K562 (cell line): ENCODE data around the gene HECW1. TPM values are rescaled to one million over a fixed set of nuclear protein-coding genes. Genes with fewer than 3 reads are reported as not detected.

Experiments used
- CCNT2 ChIP-seq: IDR thresholded peaks from 2 replicates; pipeline ENCODE4 v1.6.1; 2011; ENCODE audit warnings: borderline replicate concordance, low read depth, mild to moderate bottlenecking, moderate library complexity, mixed read lengths, low read length; ENCODE audit not compliant: insufficient read length; ENCODE audit errors: extremely low read depth
- EP400 ChIP-seq: fragments of 450-650 bp; IDR thresholded peaks from 2 replicates; pipeline ENCODE4 v1.6.1; 2017; ENCODE audit warnings: antibody characterized with exemption, mild to moderate bottlenecking, moderate library complexity
- ETV5 ChIP-seq: sonication (generic); formaldehyde crosslinking; IDR thresholded peaks from 2 replicates; pipeline ENCODE4 v1.4.0; 2020; ENCODE audit warnings: low read depth, mild to moderate bottlenecking, missing genetic modification reagents
- MAZ ChIP-seq, 2 experiments: fragments of 450-650 bp in 1 of 2; sonication (generic) in 1 of 2; formaldehyde crosslinking; IDR thresholded peaks in 1 of 2; conservative IDR thresholded peaks in 1 of 2; 2 replicates each; pipeline versions ENCODE4 v1.4.0 to v1.5.0; 2020; ENCODE audit warnings: mild to moderate bottlenecking in 1 of 2, missing genetic modification reagents in 1 of 2
- NR1H2 ChIP-seq: sonication (generic); formaldehyde crosslinking; IDR thresholded peaks from 2 replicates; pipeline ENCODE4 v1.4.0; 2020; ENCODE audit warnings: mild to moderate bottlenecking, missing genetic modification reagents
- PHF8 ChIP-seq: fragments of 200-600 bp; sonication (generic); IDR thresholded peaks from 2 replicates; pipeline ENCODE4 v1.6.1; 2012; ENCODE audit warnings: mixed run types, mild to moderate bottlenecking, inconsistent platforms, low read length, moderate library complexity, borderline replicate concordance
- POLR2A ChIP-seq: fragments of 450-650 bp; conservative IDR thresholded peaks from 2 replicates; pipeline ENCODE4 v1.6.1; 2016
- RAD21 ChIP-seq, 2 experiments: fragments of 250-450 bp in 1 of 2; fragments of 450-650 bp in 1 of 2; sonication (Bioruptor Pico) in 1 of 2; formaldehyde crosslinking in 1 of 2; IDR thresholded peaks in 1 of 2; conservative IDR thresholded peaks in 1 of 2; 2 replicates each; pipeline versions ENCODE4 v1.4.0 to v1.8.0; 2020 to 2022; ENCODE audit warnings: mild to moderate bottlenecking in 2 of 2, moderate library complexity in 1 of 2
- RNF2 ChIP-seq: sonication (generic); IDR thresholded peaks from 2 replicates; pipeline ENCODE4 v1.6.1; 2016
- SMARCC2 ChIP-seq: fragments of 450-650 bp; IDR thresholded peaks from 2 replicates; pipeline ENCODE4 v1.6.1; 2017; ENCODE audit warnings: antibody characterized with exemption, moderate library complexity, mild to moderate bottlenecking, low read depth
- SRSF9 ChIP-seq: fragments of 200-400 bp; formaldehyde crosslinking; IDR thresholded peaks from 2 replicates; pipeline ENCODE4 v1.6.1; 2017; ENCODE audit warnings: low read depth, low read length, borderline replicate concordance
- ZEB2 ChIP-seq: fragments of 450-650 bp; IDR thresholded peaks from 2 replicates; pipeline ENCODE4 v1.6.1; 2016
- polyA plus RNA-seq, 8 experiments: library from polyadenylated mRNA; depleted of rRNA in 4 of 8; stranded (reverse) in 5 of 8; unstranded in 3 of 8; fragments of >200 nt; fragmentation: Nextera tagmentation in 2 of 8; fragmentation: Illumina TruSeq in 1 of 8; extraction: Ambion mirVana in 2 of 8; extraction: Trizol in 1 of 8; gene quantifications; 2 replicates each; pipeline versions ENCODE4 v1.2.1 to v1.2.3, GENCODE V29; 2011 to 2014; ENCODE audit warnings: inconsistent platforms in 1 of 8, missing spikeins in 1 of 8
- total RNA-seq, 7 experiments: library from RNA; depleted of rRNA in 6 of 7; stranded (reverse); fragments of >200 nt in 6 of 7; fragmentation: Illumina TruSeq in 2 of 7; extraction: Trizol in 2 of 7; gene quantifications; 2 replicates each; pipeline versions ENCODE4 v1.2.1 to v1.2.3, GENCODE V29; 2011 to 2021; ENCODE audit warnings: low replicate concordance in 1 of 7
- TF ChIP-seq, protein P1 (sequence below): sonication (generic); formaldehyde crosslinking; IDR thresholded peaks from 2 replicates; pipeline ENCODE4 v1.8.0; 2023; ENCODE audit warnings: mild to moderate bottlenecking, missing genetic modification reagents
- TF ChIP-seq, protein P2 (sequence below), 2 experiments: fragments of 150-350 bp in 1 of 2; IDR thresholded peaks; 2 replicates each; pipeline ENCODE4 v1.6.1; 2012 to 2016; ENCODE audit warnings: low read depth in 2 of 2, low read length in 2 of 2, mild to moderate bottlenecking in 1 of 2, moderate library complexity in 1 of 2
- TF ChIP-seq, protein P3 (sequence below): sonication (generic); formaldehyde crosslinking; IDR thresholded peaks from 2 replicates; pipeline ENCODE4 v1.8.1; 2023; ENCODE audit warnings: mild to moderate bottlenecking, missing genetic modification reagents
- TF ChIP-seq, protein P4 (sequence below): fragments of 250-450 bp; sonication (Bioruptor Pico); IDR thresholded peaks from 2 replicates; pipeline ENCODE4 v1.5.0; 2021
- TF ChIP-seq, protein P5 (sequence below): IDR thresholded peaks from 3 replicates; pipeline ENCODE4 v1.6.1; 2011; ENCODE audit warnings: borderline replicate concordance, mild to moderate bottlenecking; ENCODE audit not compliant: insufficient read length, insufficient read depth

The HECW1 gene
- total and polyA plus RNA-seq, 9 of the 15 experiments (the other 6 are each of a cell fraction or from before 2014, with no cell fraction given), result 0.07 to 0.31 (median 0.13) TPM; not detected in 4

DNA sequence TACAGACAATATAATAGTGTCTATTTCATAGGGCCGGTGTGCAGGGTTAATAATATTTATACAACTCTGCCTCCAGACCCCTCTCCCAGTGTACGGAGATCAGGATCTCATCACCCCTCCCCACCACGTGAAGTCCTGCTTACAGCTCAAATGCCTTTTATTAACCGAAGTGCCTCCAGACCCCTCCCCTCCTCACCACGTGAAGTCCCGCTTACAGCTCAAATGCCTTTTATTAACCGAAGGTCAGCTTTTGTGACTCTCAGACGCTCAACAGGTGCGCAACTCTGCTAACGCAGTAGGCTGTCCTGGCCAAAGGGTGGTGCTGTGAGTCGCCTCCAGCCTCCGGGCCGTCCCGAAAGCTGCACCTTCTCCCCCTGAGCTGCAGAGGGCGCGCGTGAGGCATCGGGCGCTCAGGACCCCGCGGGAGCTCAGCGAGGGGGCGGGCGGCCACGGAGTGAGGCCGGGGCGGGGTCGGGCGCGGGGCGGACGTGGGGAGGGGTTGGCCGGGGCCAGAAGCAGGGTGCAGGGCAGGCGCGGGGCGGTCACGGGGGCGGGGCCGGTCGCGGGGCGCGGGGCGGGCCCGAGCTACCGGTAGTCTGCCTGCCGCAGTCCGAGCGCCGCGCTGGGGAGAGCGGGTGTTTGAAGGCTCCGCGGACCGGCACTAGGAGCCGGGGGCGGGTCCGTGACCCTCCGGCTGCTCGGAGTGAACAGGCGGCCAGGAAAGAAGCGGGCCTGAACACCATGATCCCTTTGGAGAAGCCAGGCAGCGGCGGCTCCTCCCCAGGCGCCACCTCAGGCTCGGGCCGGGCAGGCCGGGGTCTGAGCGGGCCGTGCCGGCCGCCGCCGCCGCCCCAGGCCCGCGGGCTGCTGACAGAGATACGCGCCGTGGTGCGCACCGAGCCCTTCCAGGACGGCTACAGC is 470.3 kb downstream of the HECW1 start, which contains the start of gene STK17A (continued):
- peak; percentile 91 to 94 for TF ChIP-seq RAD21 (CRISPR knock-in tag; conservative IDR thresholded peaks at IDR 0.05 in 1 of 2, IDR thresholded peaks at IDR 0.05 in 1 of 2)
- no peak for TF ChIP-seq SRSF9
- no peak for TF ChIP-seq SMARCC2
- TF ChIP-seq ZEB2, result peak; percentile 62; the same call in 1 of the 2 replicates
- peak; percentile 77 for TF ChIP-seq CCNT2
- TF ChIP-seq EP400, result no peak
- no peak for TF ChIP-seq ETV5 (CRISPR knock-in tag)
- TF ChIP-seq, protein P1, sequence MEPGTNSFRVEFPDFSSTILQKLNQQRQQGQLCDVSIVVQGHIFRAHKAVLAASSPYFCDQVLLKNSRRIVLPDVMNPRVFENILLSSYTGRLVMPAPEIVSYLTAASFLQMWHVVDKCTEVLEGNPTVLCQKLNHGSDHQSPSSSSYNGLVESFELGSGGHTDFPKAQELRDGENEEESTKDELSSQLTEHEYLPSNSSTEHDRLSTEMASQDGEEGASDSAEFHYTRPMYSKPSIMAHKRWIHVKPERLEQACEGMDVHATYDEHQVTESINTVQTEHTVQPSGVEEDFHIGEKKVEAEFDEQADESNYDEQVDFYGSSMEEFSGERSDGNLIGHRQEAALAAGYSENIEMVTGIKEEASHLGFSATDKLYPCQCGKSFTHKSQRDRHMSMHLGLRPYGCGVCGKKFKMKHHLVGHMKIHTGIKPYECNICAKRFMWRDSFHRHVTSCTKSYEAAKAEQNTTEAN, result no peak
- TF ChIP-seq, protein P2, sequence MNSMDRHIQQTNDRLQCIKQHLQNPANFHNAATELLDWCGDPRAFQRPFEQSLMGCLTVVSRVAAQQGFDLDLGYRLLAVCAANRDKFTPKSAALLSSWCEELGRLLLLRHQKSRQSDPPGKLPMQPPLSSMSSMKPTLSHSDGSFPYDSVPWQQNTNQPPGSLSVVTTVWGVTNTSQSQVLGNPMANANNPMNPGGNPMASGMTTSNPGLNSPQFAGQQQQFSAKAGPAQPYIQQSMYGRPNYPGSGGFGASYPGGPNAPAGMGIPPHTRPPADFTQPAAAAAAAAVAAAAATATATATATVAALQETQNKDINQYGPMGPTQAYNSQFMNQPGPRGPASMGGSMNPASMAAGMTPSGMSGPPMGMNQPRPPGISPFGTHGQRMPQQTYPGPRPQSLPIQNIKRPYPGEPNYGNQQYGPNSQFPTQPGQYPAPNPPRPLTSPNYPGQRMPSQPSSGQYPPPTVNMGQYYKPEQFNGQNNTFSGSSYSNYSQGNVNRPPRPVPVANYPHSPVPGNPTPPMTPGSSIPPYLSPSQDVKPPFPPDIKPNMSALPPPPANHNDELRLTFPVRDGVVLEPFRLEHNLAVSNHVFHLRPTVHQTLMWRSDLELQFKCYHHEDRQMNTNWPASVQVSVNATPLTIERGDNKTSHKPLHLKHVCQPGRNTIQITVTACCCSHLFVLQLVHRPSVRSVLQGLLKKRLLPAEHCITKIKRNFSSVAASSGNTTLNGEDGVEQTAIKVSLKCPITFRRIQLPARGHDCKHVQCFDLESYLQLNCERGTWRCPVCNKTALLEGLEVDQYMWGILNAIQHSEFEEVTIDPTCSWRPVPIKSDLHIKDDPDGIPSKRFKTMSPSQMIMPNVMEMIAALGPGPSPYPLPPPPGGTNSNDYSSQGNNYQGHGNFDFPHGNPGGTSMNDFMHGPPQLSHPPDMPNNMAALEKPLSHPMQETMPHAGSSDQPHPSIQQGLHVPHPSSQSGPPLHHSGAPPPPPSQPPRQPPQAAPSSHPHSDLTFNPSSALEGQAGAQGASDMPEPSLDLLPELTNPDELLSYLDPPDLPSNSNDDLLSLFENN (IDR thresholded peaks at IDR 0.05; ENCODE audit: low read depth in 2 of 2, low read length in 2 of 2), result 0 out of 4 replicates have a peak, but pooled peaks of 1 of the 2 experiments have one; percentile 20
- TF ChIP-seq NR1H2, result no peak
- peak; percentile 80; the same call in 1 of the 2 replicates for TF ChIP-seq PHF8
- TF ChIP-seq, protein P3, sequence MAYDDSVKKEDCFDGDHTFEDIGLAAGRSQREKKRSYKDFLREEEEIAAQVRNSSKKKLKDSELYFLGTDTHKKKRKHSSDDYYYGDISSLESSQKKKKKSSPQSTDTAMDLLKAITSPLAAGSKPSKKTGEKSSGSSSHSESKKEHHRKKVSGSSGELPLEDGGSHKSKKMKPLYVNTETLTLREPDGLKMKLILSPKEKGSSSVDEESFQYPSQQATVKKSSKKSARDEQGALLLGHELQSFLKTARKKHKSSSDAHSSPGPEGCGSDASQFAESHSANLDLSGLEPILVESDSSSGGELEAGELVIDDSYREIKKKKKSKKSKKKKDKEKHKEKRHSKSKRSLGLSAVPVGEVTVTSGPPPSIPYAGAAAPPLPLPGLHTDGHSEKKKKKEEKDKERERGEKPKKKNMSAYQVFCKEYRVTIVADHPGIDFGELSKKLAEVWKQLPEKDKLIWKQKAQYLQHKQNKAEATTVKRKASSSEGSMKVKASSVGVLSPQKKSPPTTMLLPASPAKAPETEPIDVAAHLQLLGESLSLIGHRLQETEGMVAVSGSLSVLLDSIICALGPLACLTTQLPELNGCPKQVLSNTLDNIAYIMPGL (CRISPR knock-in tag), result peak; percentile 37; the same call in 1 of the 2 replicates
- TF ChIP-seq, protein P4, sequence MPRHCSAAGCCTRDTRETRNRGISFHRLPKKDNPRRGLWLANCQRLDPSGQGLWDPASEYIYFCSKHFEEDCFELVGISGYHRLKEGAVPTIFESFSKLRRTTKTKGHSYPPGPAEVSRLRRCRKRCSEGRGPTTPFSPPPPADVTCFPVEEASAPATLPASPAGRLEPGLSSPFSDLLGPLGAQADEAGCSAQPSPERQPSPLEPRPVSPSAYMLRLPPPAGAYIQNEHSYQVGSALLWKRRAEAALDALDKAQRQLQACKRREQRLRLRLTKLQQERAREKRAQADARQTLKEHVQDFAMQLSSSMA (CRISPR knock-in tag), result no peak
- peak; percentile 86 for TF ChIP-seq POLR2A
- TF ChIP-seq MAZ (CRISPR knock-in tag; conservative IDR thresholded peaks at IDR 0.05 in 1 of 2, IDR thresholded peaks at IDR 0.05 in 1 of 2), result peak; percentile 65 to 91
- TF ChIP-seq, protein P5, sequence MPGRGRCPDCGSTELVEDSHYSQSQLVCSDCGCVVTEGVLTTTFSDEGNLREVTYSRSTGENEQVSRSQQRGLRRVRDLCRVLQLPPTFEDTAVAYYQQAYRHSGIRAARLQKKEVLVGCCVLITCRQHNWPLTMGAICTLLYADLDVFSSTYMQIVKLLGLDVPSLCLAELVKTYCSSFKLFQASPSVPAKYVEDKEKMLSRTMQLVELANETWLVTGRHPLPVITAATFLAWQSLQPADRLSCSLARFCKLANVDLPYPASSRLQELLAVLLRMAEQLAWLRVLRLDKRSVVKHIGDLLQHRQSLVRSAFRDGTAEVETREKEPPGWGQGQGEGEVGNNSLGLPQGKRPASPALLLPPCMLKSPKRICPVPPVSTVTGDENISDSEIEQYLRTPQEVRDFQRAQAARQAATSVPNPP, result no peak
- TF ChIP-seq RNF2, result no peak
